SU-DHL-6 (cell line): ENCODE measurements around the gene CEP63.

ENCODE experiments used
- EZH2phosphoT487 ChIP-seq: fragments of 200-600 bp; sonication (generic), shearing (Covaris generic); conservative IDR thresholded peaks from 2 replicates; pipeline ENCODE4 v1.6.1; 2018; ENCODE audit warnings: mild to moderate bottlenecking, antibody characterized with exemption, low read length, moderate library complexity, mixed read lengths
- TF ChIP-seq, protein P1 (sequence below): fragments of 200-600 bp; sonication (generic); IDR thresholded peaks from one replicate; pipeline ENCODE4 v1.5.1; 2017; ENCODE audit warnings: antibody characterized with exemption, mild to moderate bottlenecking, low read length, moderate library complexity; ENCODE audit not compliant: insufficient read depth, poor library complexity, severe bottlenecking

DNA sequence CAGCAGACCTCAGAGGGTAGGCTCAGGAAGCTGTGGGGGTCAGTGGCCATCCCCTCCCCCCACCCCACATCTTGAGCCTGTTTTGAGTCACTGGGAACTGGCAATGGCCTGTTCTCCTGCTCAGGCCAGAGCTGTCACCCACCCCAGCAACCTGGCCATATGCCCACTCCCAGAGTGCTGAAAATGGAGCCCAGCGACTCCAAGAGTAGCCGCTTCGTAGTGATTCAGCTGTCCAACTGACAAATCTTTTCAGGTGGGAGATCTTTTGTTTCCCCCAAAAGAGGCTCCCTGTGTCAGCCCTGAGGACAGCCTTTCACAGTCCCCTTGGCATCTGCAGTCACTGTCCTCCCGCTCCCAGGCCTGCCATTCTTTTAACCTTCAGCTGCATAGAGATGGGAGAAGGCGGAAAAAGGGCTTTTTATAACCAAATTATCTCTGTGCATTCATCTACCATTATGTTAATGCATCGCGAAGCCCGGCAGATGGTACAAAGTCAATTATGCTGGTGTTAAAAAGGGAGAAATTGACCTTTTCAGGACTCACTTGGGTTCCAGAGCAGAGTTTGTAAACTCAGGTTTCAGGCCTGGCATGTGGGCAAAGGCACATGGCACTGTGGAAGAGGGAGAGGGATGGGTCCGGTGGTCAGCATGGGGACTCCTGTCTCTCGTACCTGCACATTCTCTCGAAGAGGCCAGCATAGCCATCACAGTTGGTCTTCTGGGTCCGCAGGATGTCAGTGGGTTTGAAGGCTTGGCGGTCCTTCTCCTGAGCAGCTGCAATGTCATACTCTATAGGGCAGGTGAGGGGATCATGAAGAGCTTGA lies 132.8 kb downstream of the CEP63 start:
- TF ChIP-seq, protein P1, sequence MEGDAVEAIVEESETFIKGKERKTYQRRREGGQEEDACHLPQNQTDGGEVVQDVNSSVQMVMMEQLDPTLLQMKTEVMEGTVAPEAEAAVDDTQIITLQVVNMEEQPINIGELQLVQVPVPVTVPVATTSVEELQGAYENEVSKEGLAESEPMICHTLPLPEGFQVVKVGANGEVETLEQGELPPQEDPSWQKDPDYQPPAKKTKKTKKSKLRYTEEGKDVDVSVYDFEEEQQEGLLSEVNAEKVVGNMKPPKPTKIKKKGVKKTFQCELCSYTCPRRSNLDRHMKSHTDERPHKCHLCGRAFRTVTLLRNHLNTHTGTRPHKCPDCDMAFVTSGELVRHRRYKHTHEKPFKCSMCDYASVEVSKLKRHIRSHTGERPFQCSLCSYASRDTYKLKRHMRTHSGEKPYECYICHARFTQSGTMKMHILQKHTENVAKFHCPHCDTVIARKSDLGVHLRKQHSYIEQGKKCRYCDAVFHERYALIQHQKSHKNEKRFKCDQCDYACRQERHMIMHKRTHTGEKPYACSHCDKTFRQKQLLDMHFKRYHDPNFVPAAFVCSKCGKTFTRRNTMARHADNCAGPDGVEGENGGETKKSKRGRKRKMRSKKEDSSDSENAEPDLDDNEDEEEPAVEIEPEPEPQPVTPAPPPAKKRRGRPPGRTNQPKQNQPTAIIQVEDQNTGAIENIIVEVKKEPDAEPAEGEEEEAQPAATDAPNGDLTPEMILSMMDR = no peak
- TF ChIP-seq EZH2phosphoT487 = no peak
